Measurements from ENCODE around the gene JHY.
"Not testable (repeated sequence)": the region's sequence is repeated elsewhere in the genome, so short reads cannot be mapped to it uniquely, and the experiment has no call there.

The JHY gene

DNA sequence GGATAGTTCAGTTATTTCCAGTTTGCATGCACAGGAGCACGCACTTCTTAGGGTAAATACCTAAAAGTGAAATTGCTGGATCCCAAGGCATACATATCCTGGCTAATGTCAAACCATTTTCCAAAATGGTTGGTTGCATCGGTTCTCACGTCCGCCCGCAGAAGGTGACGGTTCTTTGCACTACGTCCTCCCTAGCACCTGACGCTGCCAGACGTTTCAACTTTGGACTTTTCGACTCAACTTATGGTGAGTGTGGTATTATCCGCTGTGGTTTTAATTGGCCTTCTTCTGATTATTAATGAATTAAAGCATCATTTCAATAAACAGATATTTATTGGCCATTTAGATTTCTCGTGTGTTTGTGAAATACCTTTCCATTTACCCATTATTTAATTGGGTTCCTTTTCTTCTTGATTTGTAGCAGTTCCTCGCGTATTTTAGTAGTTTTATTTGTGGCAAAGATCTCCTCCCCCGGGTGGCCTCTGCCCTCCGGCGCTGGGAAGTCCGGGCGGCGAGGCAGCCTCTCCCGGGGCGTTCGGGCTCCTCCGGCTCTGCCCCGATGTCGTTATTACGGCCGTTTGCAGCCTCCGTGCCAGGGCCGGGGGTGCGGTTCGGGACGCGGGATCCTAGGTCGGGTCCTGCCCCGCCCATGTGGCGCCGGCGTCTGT is at the start of gene JHY:
Gene JHY, plus strand, starts transcription at position 571 of the 668 bp plus-strand sequence. CDS start 3,091 bp downstream, outside the sequence.
- DNase-seq, result no peak

DNA sequence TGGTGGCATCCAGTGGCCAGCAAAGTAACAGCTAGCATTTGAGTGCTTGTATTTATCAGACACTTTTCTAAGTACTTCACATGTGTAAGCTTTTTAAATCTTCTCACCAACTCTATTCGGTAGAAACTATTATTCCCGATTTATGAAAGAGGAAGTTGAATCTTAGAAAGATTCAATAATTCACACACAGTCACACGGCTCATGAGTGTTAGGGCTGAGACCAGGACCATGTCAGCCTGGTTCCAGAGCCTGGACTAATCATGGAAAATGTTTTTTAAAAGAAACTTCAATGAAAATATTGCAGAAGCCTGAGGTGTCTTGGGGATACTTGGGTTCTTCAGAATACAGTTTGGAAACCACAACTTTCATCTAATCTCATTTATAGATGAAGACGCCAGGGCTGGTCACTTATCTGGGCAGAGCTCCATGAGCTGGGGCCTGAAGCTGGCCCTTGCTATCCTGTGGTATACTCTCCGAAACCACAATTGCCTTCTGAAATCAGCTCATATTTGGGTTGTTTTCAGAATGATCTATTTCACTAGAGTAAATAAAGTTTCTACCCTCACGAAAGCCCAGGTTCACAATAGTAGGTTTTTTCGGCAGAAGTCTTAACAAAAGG is 48.6 kb upstream of the JHY start:
- peak; percentile 26 for DNase-seq

DNA sequence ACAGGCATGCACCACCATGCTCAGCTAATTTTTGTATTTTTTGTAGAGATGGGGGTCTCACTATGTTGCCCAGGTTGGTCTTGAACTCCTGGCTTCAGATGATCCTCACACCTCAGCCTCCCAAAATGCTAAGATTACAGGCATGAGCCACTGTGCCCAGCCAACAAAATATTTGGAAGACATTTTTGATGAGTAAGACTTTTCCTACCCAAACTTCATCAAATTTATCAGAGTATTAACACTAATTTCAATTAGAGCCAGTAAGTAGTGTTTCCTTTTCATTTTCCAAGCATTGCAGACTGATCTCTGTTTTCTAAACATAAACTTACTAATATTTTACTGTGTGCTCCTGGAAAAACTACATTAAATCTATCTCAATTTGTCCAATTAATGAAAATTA is 45.6 kb upstream of the JHY start:
- DNase-seq, result no peak

DNA sequence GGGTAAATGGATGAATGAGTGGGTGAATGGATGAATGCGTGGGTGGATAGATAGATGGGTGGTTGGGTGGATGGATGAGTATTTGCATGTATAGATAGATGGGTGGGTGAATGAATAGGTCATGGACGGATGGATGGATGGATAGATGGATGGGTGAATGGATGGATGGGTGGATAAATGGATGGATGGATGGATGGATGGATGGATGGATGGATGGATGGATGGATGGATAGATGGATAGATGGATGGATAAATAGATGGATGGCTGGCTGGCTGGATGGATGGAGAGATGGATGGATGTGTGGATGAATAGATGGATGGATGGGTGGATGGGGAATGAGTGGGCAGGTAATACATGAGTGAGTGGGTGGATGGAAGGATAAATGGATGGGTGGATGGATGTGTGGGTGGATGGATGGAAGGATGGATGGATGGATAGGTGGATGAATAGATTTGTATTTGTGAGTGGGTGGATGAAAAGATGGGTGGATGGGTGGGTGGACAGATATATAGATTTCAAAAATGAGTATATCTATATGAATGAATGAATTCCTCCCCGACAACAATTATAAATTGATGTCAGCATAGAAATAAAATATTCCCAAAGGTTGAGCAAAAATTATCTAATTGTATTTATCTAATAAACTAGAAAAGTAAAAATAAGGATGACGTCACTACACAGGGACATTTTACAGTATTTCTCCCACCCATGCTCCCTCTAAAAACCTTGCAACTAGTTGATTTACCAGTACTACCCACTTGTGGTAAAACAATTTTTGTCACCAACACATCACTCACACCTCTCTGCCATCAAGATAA is 44.8 kb upstream of the JHY start:
- DNase-seq, result no peak

DNA sequence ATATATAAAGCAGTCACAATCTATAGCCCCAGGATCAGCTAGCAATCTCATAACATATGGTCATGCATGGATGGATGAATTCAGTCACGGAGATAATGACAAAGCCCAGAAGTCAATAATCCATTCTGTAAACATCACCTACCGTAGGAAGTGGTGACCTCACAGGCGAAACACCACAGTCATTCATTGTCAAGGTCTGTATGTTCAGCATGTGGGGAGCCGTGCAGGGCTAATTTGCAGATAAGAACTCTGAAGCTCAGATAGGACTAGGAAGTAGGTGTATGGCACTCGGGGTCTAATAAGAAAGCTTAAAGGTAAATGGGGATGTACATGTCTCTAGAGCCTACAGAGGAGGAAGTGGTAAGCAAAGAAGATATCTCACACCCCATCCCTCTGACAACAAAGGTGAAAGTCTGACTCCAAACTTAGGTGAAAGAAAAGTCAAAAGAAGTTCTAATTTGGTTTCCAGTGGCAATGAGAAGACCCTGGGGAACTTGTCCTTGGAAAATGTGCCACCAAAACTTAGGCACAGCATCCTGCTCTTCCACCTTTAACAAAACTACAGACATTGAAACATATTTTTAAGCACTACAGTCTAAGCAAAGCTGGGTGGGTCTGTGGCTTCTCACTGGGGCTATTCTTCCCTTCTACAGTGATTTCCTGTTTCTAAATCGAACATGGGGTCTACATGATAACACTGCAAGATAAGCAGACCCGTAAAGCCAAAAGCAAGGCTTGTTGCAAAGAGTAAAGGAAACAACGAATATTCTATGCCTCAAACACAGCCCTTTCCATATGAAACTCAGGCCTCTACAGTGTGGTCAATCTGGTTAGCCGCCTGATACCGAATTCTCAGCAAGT is 39.0 kb upstream of the JHY start:
- no peak for DNase-seq

DNA sequence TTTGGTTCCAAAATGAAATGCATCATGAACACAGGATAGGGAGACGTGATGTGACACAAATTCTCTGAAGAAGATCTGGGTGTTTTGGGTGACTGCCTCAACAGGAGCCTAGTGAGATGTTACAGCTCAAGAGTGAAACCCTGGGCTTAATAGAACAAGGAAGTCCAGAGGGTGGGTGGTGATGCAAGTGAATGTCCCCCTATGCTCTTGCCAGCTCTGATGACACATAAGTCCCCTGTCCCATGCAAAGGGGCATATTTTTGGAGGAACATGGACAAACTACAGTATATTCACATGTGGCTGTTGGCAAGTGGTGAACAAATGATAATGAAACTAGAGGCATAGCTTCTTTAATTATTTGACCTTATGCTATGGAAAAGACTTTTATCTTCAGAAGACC is 35.1 kb upstream of the JHY start:
- no peak for DNase-seq

DNA sequence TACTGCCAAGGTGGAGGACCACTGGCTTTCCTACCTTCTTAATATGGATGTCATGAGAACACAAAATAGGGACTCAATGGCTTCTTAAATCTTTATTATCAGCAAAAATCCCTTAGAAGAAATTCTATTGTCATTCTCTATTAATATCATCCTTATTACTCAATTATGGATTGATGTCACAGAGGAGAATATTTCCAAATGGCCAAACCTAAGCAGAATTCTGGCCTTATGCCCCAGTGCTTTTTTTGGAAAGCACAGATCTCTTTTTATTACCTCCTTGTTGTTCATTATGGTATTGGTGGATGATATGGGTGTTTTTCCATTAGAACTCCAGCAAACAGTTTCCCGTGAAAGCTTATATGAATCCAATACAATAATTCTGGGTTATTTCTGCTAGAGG is 34.4 kb upstream of the JHY start:
- no peak for DNase-seq

DNA sequence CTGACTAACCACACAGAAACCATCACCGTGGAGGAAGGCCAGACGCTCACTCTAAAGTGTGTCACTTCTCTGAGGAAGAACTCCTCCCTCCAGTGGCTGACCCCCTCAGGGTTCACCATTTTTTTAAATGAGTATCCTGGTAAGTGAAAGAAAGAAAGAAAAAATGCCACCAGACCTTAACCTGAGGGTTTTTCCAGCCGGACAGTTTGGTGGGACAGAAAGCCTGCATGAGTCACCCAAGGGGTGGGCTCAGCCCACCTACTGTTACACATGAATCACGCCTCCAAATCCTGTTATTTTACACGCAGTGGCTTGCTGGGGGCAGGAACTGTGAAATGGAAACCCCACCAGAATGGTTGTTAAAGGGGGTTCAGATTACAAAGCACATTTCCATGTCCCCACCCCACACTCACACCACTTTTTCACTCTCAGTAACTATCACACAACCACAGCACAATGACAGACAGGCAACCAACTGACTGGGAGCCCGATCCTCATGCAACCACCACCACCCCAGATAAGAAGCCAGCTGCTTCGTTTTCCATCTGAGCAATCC is 32.4 kb upstream of the JHY start:
- DNase-seq, result no peak

DNA sequence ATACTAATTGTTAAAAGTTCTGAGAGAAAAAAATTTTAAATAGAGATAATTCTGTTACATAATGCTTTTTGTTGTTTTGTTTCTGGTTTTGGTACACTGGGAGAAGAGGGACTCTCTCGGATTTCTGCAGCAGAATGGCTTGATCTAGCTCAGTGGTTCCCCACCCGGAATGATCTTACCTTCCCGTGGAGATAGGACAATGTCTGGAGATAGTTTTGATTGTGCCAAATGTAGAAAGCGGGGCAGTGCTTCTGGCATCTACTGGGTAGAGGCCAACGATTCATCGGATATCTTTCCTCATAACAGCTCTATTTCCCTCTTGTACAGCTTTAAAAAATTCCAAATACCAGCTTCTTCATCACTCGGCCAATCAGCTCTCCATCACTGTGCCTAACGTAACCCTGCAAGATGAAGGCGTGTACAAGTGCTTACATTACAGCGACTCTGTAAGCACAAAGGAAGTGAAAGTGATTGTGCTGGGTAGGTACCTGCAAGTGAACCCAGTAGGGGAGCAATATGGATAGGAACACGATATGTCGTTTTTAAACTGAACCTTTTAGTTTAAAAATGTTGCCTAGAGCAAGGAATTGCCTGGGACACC is 31.1 kb upstream of the JHY start:
- no peak for DNase-seq

DNA sequence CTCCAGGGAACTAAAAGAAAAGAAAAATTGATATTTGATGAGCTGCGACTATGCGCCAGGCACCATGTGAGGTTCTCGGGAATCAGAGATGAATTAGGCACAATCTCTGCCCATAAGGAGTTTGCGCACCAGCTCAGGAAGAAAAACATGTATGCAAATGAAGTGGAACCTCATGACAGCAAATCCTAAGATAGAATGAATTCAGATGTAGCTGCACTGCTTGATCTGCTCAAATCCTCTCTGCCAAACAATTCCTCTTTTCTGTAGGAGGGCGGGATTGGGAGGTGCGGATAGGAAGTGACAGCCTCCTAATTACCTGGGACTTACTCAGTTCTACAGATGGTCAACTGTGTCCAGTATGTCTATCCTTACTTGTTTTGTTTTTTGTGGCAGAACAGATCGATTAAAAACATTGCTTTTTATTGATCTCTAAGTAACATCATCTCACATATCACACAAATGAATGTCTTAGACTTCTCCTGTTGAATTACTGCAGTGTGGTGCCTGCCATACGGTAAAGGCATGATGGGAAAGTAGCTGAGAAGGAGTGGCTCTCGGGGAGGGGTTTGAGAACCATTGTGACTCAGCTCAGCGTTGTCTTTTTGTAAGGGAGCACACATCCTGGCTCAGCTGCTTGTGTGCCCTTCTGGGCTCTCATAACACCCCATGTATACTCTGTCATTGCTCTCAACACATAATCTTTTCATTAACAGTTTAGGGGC is 30.3 kb upstream of the JHY start:
- no peak for DNase-seq

DNA sequence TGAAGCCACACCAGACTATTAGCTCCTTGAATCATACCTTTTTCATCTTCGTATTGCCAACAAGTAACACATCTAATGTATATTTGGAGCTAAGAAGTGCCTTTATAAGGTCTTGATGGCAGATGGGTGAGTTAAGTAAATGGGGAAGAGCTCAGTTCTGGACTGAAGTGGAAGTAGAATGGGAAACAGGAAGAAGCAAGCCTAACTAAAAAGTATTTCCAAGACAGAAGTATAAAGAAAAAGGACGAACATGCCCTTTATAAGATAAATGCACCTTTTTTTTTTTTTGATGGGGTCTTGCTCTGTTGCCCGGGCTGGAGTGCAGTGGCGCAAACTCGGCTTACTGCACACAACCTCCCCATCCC is 29.8 kb upstream of the JHY start:
- DNase-seq, result no peak

DNA sequence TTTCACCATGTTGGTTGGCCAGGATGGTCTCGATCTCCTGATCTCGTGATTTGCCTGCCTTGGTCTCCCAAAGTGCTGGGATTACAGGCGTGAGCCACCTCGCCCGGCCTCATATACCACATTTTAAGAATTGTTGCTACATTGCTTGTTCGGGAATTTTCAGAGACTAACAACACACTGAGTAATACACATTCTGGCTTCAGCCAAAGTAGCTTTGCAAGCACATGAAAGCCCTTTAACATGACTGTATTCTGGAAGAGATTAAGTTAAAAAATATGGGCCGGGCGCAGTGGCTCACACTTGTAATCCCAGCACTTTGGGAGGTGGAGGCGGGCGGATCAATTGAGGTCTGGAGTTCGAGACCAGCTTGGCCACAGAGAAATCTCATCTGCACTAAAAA is 29.3 kb upstream of the JHY start:
- DNase-seq, result no peak

DNA sequence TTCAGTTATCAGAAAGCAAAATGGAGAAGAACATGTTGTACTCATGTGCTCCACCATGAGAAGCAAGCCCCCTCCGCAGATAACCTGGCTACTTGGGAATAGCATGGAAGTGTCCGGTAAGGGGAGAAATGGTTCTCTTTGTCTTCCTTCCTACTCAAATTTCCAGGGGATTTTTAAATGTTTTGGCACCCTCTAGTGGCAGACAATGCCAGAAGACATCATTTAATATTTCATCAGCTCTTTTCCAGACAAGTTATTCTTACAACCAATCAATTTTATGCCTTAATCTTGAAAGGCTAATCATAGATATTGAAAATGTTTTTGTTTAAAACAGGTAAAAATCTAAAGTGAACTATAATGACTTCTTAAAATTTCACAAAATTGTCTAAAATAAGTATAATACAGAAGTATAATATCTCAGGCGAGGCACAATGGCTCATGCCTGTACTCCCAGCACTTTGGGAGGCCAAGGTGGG is 28.6 kb upstream of the JHY start:
- DNase-seq, result peak; percentile 90

DNA sequence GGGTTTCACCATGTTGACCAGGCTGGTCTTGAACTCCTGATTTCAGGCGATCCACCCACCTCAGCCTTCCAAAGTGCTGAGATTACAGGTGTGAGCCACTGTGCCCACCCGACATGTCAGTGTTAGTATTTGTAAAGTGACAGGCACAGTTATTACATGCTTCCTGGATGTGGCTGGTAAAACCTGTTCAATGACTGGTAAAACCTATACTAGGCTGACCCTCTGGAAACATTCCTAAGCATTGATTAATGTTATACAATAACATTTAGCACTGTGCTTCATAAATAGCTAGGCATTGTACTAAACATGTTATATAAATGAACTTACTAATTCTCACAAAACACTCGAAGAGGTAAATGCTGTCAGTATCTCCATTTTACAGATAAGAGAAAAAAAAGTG is 20.9 kb upstream of the JHY start:
- DNase-seq, result no peak

DNA sequence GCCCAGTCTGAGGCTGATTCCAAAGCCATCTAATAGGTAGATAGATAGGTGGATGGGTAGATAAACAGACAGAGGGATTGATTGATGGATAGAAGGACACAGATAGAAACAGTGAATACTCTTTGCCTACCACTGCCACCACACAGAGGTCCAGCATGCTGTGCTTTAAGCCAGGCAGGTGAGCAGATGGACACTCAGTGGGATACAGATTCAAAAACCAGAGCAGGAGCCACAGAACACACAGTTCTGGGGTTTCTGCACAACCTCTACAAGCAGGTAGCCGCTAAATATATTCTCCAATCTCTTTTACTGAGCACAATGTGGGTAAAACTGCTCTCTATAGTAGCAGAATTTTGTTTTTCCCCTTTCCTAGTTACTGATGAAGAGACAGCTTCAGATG is 20.5 kb upstream of the JHY start:
- no peak for DNase-seq

DNA sequence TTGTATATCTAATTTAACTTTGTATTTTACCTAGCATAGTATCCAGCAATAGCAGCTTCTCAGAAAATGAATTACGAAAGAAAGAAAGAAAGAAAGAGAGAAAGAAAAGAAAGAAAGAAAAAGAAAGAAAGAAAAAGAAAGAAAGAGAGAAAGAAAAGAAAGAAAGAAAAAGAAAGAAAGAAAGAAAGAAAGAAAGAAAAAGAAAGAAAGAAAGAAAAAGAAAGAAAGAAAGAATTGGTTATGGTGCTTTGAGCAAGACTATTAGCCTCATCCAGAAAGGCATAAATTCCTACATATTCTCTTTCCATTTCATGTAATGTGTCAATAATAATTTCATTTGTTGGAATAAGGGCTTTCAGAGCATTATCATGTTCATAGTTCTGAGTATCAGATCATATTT is 19.4 kb upstream of the JHY start:
- DNase-seq, result not testable (repeated sequence)

DNA sequence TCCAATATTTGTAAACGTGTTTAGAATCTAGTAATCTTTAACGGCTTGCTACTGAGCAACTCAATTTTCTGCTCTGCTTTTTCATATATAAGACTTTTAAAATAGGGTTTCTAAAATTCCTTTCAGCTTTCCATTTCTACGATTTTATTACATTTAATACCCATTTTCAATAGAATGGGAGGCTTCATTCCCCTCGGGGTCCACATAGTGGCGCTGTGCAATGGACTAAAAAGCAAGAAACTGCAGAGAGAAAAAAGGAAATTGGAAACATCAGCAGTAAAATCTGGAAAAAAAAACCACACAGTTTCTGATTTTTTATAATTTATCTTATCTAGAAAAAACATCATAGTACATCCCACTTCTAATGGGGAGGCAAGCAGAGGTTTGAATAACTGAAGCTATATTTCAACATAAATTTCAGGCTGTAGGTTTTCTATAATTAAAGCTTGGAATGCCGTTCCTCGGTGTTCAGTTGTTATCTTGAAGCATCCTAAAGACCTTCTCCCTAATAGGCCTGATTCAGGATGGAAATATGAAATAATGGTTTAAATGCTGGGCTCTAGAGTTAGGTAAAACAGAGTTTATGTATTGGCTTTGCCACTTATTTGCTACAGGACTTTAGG is 18.7 kb upstream of the JHY start:
- peak; percentile 76 for DNase-seq

DNA sequence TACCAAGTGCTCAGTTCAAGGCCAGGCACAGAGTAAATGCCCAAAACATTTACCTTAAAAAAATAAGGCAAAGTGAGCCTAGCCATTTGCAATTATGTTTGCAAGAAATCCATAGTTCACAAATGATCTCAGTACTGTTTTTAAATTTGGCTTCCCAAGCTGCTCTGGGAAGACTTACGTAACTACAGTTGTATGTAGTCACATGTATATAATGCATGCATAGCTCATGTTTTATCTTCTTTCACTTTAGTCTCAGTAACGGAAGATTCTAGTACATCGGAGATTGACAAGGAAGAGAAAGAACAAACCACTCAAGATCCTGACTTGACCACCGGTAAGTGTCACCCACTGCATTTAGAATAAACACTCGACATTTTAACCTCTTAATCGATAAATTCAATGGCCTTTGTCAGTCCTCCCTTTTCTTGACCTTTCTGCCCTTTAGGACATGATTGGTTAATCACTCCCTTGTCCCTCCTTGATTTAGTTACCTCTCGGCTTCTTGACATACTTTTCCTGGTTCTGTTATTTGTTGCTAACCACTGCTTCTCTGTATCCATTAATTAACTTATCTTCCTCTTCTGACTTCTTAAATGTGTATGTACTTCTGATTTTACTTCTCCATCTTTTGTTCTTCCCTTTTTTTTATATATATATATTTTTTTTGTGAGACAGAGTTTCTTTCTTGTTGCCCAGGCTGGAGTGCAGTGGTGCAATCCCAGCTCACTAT is 18.0 kb upstream of the JHY start:
- peak; percentile 29 for DNase-seq

DNA sequence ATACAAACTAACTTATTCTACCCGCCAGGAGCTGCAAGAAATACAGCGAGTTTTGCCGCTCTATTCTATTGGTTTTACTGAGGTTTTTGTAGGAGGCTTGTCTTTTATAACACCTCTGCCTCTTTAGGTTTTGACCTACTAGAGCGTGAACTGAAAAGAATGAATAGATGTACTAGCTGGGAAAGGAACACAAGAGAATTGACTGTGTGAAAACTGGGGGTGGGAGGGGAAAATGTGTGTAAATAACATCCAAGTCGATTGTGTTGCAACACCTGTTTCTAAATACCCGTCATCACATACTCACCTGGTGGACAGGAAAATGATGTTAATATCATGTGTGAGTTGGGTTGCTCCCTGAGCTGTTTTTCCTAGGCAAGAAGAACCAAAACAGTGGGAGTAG is 12.9 kb upstream of the JHY start:
- no peak for DNase-seq

DNA sequence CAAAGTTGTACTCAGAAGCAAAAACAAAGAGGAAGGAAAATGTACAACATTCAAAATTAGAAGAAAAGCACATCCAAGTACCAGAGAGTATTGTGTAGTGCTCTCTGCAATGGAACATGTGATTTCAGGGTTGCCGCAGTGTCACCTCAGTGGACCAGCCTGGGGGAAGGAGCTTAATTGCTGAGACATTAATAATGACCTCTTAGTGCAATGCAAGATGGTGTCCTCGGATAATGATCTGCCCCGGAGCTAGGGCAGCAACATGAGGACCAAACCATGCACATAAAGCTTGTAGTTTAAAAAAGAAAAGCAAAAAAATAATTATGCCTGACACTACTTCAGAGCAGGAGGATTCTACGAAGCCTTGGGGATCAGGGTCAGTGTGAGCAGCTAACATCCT is 11.3 kb upstream of the JHY start:
- no peak for DNase-seq

Measured in OCI-M1 (cell line).